Right lobe of liver (tissue), 4 donors: ENCODE results near the gene WBP1.

ENCODE experiments used
- POLR2A ChIP-seq: fragments of 450-650 bp; IDR thresholded peaks from one replicate; pipeline ENCODE4 v1.6.1; 2017; ENCODE audit warnings: antibody characterized with exemption, mild to moderate bottlenecking
- TF ChIP-seq, protein P1 (sequence below), 4 donors: fragments of 200-600 bp in 3 of 4; fragments of 450-650 bp in 1 of 4; IDR thresholded peaks; one replicate each; pipeline versions ENCODE4 v1.5.1 to v1.8.0; 2016 to 2022; ENCODE audit warnings: antibody characterized with exemption in 4 of 4, mild to moderate bottlenecking in 2 of 4
- donor health status: DM: no; HTN: no; CAD: no.
- donor health status: DM: no; HTN: no; CAD: no.
- donor health status: DM: no; HTN: yes; CAD: no.

DNA sequence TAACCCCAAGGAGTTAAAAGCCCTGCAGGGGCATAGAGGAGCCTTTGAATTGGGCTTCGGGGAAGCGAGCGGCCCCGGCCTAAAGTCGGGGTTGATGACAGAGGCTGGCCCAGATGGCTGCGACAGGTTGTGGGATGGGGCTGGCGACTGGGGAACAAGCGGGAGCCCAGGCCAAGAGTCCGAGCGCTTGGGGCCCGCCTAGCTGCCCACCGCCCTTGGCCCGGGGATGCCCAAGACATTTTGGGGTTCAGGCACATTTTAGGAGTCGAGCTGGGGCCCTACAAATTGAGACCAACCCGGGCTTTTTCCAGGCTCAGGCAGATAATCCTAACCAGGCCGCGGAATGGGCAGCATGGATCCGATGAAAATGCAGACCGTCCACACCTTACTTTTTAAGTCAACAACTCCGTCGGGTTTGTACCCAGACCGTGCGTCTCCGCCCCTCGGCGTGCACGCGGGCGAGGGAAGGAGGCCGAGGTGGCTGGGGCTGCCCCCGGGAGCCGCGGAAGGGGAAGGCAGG, 17.0 kb upstream of the WBP1 start:
- TF ChIP-seq POLR2A: no peak
- TF ChIP-seq, protein P1, sequence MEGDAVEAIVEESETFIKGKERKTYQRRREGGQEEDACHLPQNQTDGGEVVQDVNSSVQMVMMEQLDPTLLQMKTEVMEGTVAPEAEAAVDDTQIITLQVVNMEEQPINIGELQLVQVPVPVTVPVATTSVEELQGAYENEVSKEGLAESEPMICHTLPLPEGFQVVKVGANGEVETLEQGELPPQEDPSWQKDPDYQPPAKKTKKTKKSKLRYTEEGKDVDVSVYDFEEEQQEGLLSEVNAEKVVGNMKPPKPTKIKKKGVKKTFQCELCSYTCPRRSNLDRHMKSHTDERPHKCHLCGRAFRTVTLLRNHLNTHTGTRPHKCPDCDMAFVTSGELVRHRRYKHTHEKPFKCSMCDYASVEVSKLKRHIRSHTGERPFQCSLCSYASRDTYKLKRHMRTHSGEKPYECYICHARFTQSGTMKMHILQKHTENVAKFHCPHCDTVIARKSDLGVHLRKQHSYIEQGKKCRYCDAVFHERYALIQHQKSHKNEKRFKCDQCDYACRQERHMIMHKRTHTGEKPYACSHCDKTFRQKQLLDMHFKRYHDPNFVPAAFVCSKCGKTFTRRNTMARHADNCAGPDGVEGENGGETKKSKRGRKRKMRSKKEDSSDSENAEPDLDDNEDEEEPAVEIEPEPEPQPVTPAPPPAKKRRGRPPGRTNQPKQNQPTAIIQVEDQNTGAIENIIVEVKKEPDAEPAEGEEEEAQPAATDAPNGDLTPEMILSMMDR (IDR thresholded peaks at IDR 0.05): no peak
